BE2C (cell line): ENCODE results near the gene CCER1.

ENCODE experiments used
- DNase-seq: peaks from one replicate; pipeline ENCODE4 v3.0.0-alpha.2; 2020
- H3K27me3 ChIP-seq: fragments of 250-450 bp; sonication (Bioruptor Pico); 2 replicates; pipeline ENCODE4 v1.5.1; 2020; ENCODE audit warnings: mild to moderate bottlenecking
- H3K36me3 ChIP-seq: fragments of 250-450 bp; sonication (Bioruptor Pico); 2 replicates; pipeline ENCODE4 v1.5.1; 2020; ENCODE audit warnings: mild to moderate bottlenecking
- H3K4me1 ChIP-seq: fragments of 250-450 bp; sonication (Bioruptor Pico); 2 replicates; pipeline ENCODE4 v1.5.1; 2020
- H3K4me3 ChIP-seq: 2 replicates; pipeline ENCODE4 v1.5.1; 2011; ENCODE audit warnings: low read depth, low read length
- H3K9me3 ChIP-seq: fragments of 250-450 bp; sonication (Bioruptor Pico); 2 replicates; pipeline ENCODE4 v1.5.1; 2020
- CTCF ChIP-seq: IDR thresholded peaks from 2 replicates; pipeline ENCODE4 v1.5.1; 2012; ENCODE audit warnings: mild to moderate bottlenecking, low read depth, low read length

Gene CCER1

DNA sequence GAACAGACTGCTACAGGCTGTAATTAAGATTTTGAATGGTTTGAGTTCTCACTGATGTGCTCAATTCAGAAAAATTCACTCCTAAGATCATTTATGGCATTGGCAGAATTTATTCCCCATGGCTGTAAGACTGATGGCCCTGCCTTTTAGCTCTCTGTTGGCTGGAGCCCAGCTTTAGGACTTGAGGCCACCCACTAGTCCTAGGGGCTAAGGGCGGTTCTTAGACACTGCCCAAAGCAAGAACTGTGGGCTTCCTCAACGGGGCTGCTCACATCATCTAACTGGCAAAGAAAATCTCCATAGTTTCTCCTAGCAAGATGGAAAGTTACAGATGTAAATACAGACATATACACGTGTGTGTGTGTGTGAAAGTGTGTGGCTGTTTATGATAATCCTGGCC lies 3.4 kb upstream of the CCER1 start:
- Histone ChIP-seq H3K27me3 (no peaks in the 10 kb centered on the region), H3K4me1 (no peaks in the 10 kb centered on the region), H3K9me3 (no peaks in the 10 kb centered on the region), H3K36me3 (no peaks in the 10 kb centered on the region), H3K4me3 (no peak overlapping the region)
- DNase-seq, result no peak
- TF ChIP-seq CTCF, result no peak

GRCh38 chr12:90954428-90954827 lies 548 bp downstream of the CCER1 start:
- no peaks in the 10 kb centered on the region for H3K27me3 ChIP-seq
- DNase-seq, result no peak
- H3K4me1 ChIP-seq, result no peaks in the 10 kb centered on the region
- H3K36me3 ChIP-seq, result no peaks in the 10 kb centered on the region
- no peak for TF ChIP-seq CTCF
- no peaks in the 10 kb centered on the region for H3K9me3 ChIP-seq
- H3K4me3 ChIP-seq, result no peak overlapping the region

- Histone ChIP-seq H3K27me3 (no peaks in the 10 kb centered on the region), H3K4me1 (no peaks in the 10 kb centered on the region), H3K36me3 (no peaks in the 10 kb centered on the region), H3K4me3 (no peak overlapping the region), H3K9me3 (no peaks in the 10 kb centered on the region)
- peak; percentile 36 for TF ChIP-seq CTCF
- DNase-seq, result peak; percentile 39
Measured at GRCh38 chr12:90953956-90954421, 987 bp downstream of the CCER1 start.

GRCh38 chr12:90951432-90952105 lies 3.4 kb downstream of the CCER1 start:
- Histone ChIP-seq H3K4me3 (no peak overlapping the region), H3K36me3 (no peaks in the 10 kb centered on the region), H3K27me3 (no peaks in the 10 kb centered on the region), H3K4me1 (no peaks in the 10 kb centered on the region), H3K9me3 (no peaks in the 10 kb centered on the region)
- no peak for DNase-seq
- no peak for TF ChIP-seq CTCF

DNA sequence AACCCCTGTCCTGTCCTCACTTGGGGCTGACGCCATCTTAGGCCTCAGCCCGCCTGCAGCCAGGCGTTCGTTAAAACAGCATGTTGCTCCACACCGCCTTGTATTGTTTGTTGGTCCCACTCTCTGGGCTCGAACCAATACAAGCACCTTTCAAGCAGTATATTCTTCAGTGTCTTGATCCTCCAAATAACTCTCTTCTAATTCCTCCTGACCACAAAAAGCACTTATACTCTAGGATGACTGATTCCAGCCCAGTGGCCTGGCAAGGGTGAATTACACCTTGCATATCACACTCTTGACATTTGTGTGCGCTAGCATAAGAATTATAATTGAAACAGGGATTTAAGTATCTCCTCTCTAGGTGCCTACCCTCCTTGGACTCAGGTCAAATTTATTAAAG lies 7.1 kb downstream of the CCER1 start:
- no peak for TF ChIP-seq CTCF
- H3K36me3 ChIP-seq, result no peaks in the 10 kb centered on the region
- no peak for DNase-seq
- no peaks in the 10 kb centered on the region for H3K4me1 ChIP-seq
- H3K4me3 ChIP-seq, result no peak overlapping the region
- H3K9me3 ChIP-seq, result no peaks in the 10 kb centered on the region
- no peaks in the 10 kb centered on the region for H3K27me3 ChIP-seq

GRCh38 chr12:90945070-90945649 lies 9.8 kb downstream of the CCER1 start:
- Histone ChIP-seq H3K4me3 (no peak overlapping the region), H3K4me1 (no peaks in the 10 kb centered on the region), H3K9me3 (no peaks in the 10 kb centered on the region), H3K27me3 (no peaks in the 10 kb centered on the region), H3K36me3 (no peaks in the 10 kb centered on the region)
- TF ChIP-seq CTCF, result peak; percentile 50; the same call in 1 of the 2 replicates
- no peak for DNase-seq
